ENCODE results near the gene NXT2.
"Not testable (repeated sequence)": the region's sequence is repeated elsewhere in the genome, so short reads cannot be mapped to it uniquely, and the experiment has no call there.

Gene NXT2

GRCh38 chrX:109536439-109537323 lies at the start of gene NXT2:
Gene NXT2 (plus strand): TSS chrX:109536844. CDS start chrX:109537007, 163 bp downstream.
- DNase-seq (ENCODE audit: low read depth, low spot score): peak; percentile 63

- DNase-seq (ENCODE audit: low read depth, low spot score): no peak
Measured at GRCh38 chrX:109487640-109488039, 49.0 kb upstream of the NXT2 start.

GRCh38 chrX:109489174-109489573 lies 47.5 kb upstream of the NXT2 start:
- DNase-seq (ENCODE audit: low read depth, low spot score): no peak

- no peak for DNase-seq (ENCODE audit: low read depth, low spot score)
Measured at GRCh38 chrX:109498434-109498833, 38.2 kb upstream of the NXT2 start.

GRCh38 chrX:109501176-109501575 lies 35.5 kb upstream of the NXT2 start:
- no peak for DNase-seq (ENCODE audit: low read depth, low spot score)

GRCh38 chrX:109508915-109509314 lies 27.7 kb upstream of the NXT2 start:
- DNase-seq (ENCODE audit: low read depth, low spot score): no peak

- no peak for DNase-seq (ENCODE audit: low read depth, low spot score)
Measured at GRCh38 chrX:109511113-109511512, 25.5 kb upstream of the NXT2 start.

GRCh38 chrX:109519001-109519400 lies 17.6 kb upstream of the NXT2 start:
- DNase-seq (ENCODE audit: low read depth, low spot score): no peak

- no peak for DNase-seq (ENCODE audit: low read depth, low spot score)
Measured at GRCh38 chrX:109533005-109533404, 3.6 kb upstream of the NXT2 start.

- no peak for DNase-seq (ENCODE audit: low read depth, low spot score)
Measured at GRCh38 chrX:109533631-109534030, 3.0 kb upstream of the NXT2 start.

- DNase-seq (ENCODE audit: low read depth, low spot score): no peak
Measured at GRCh38 chrX:109534933-109535332, 1.7 kb upstream of the NXT2 start.

- DNase-seq (ENCODE audit: low read depth, low spot score): no peak
Measured at GRCh38 chrX:109535578-109535977, 1.1 kb upstream of the NXT2 start.

- no peak for DNase-seq (ENCODE audit: low read depth, low spot score)
Measured at GRCh38 chrX:109537324-109537665, 651 bp downstream of the NXT2 start.

- not testable (repeated sequence) for DNase-seq (ENCODE audit: low read depth, low spot score)
Measured at GRCh38 chrX:109539007-109539406, 2.4 kb downstream of the NXT2 start.

GRCh38 chrX:109553862-109554261 lies 17.2 kb downstream of the NXT2 start:
- DNase-seq (ENCODE audit: low read depth, low spot score): no peak

GRCh38 chrX:109576083-109576482 lies 39.4 kb downstream of the NXT2 start:
- DNase-seq (ENCODE audit: low read depth, low spot score): not testable (repeated sequence)

GRCh38 chrX:109577055-109577454 lies 40.4 kb downstream of the NXT2 start:
- DNase-seq (ENCODE audit: low read depth, low spot score): no peak

- no peak for DNase-seq (ENCODE audit: low read depth, low spot score)
Measured at GRCh38 chrX:109578916-109579315, 42.3 kb downstream of the NXT2 start.

- no peak for DNase-seq (ENCODE audit: low read depth, low spot score)
Measured at GRCh38 chrX:109585488-109585887, 48.8 kb downstream of the NXT2 start.

GRCh38 chrX:109590176-109590575 lies 53.5 kb downstream of the NXT2 start:
- DNase-seq (ENCODE audit: low read depth, low spot score): no peak

All from activated naive CD8-positive, alpha-beta T cell treated with anti-CD3 and anti-CD28 coated beads, Interleukin-2, amount 50 U/mL, for 16 hours (primary cell).